Neuronal stem cell (in vitro differentiated cells): ENCODE results near the gene ZNF726.
"Not testable (repeated sequence)": the region's sequence is repeated elsewhere in the genome, so short reads cannot be mapped to it uniquely, and the experiment has no call there.

ENCODE experiments used
- DNase-seq: peaks from one replicate; pipeline ENCODE4 v3.0.0-alpha.2; 2013; ENCODE audit warnings: low spot score
- H2AFZ ChIP-seq: one replicate; pipeline ENCODE4 v1.6.1; 2013; ENCODE audit warnings: mild to moderate bottlenecking, low read length, inconsistent platforms
- H2AK5ac ChIP-seq: 2 replicates; pipeline ENCODE4 v1.6.1; 2013; ENCODE audit warnings: low read depth, mild to moderate bottlenecking, inconsistent platforms, low read length, moderate library complexity, mixed read lengths
- H2BK120ac ChIP-seq: 2 replicates; pipeline ENCODE4 v1.6.1; 2013; ENCODE audit warnings: low read depth, mild to moderate bottlenecking, inconsistent platforms, low read length, moderate library complexity, mixed read lengths
- H2BK12ac ChIP-seq: one replicate; pipeline ENCODE4 v1.6.1; 2013; ENCODE audit warnings: low read length, inconsistent platforms
- H2BK15ac ChIP-seq: 2 replicates; pipeline ENCODE4 v1.6.1; 2013; ENCODE audit warnings: mild to moderate bottlenecking, low read length, inconsistent platforms, mixed read lengths
- H2BK5ac ChIP-seq: one replicate; pipeline ENCODE4 v1.6.1; 2013; ENCODE audit warnings: inconsistent platforms, mild to moderate bottlenecking, low read length, moderate library complexity
- H3K14ac ChIP-seq: one replicate; pipeline ENCODE4 v1.6.1; 2013; ENCODE audit warnings: low read length, inconsistent platforms
- H3K18ac ChIP-seq: 2 replicates; pipeline ENCODE4 v1.6.1; 2013; ENCODE audit warnings: low read length, inconsistent platforms
- H3K23ac ChIP-seq: 2 replicates; pipeline ENCODE4 v1.6.1; 2013; ENCODE audit warnings: low read depth, mild to moderate bottlenecking, mixed read lengths, low read length, inconsistent platforms; ENCODE audit not compliant: poor library complexity
- H3K27ac ChIP-seq: replicated peaks from 3 replicates; pipeline ENCODE4 v1.5.1; 2013; ENCODE audit warnings: low read length, inconsistent platforms
- H3K27me3 ChIP-seq, 3 experiments: 2 replicates each; pipeline ENCODE4 v1.6.1; 2013; ENCODE audit warnings: low read length in 3 of 3, mild to moderate bottlenecking in 2 of 3, inconsistent platforms in 1 of 3, low read depth in 1 of 3, mixed read lengths in 1 of 3, moderate library complexity in 1 of 3; ENCODE audit not compliant: control insufficient read depth in 3 of 3, insufficient read depth in 3 of 3
- H3K36me3 ChIP-seq, 2 donors: replicated peaks in 1 of 2; 2 replicates each; pipeline ENCODE4 v1.6.1; 2013; ENCODE audit warnings: low read length in 2 of 2; ENCODE audit not compliant: control insufficient read depth in 2 of 2, insufficient read depth in 2 of 2
- H3K4ac ChIP-seq: 2 replicates; pipeline ENCODE4 v1.6.1; 2013; ENCODE audit warnings: inconsistent platforms, mild to moderate bottlenecking, low read length, moderate library complexity
- H3K4me1 ChIP-seq, 2 donors: 1 replicate in 1 of 2; 2 replicates in 1 of 2; pipeline ENCODE4 v1.6.1; 2013; ENCODE audit warnings: low read length in 2 of 2, low read depth in 1 of 2; ENCODE audit not compliant: control insufficient read depth in 2 of 2, insufficient read depth in 1 of 2
- H3K4me2 ChIP-seq: one replicate; pipeline ENCODE4 v1.6.1; 2013; ENCODE audit warnings: mild to moderate bottlenecking, low read length, inconsistent platforms; ENCODE audit not compliant: insufficient read depth, poor library complexity, severe bottlenecking
- H3K4me3 ChIP-seq, 2 donors: 2 replicates each; pipeline ENCODE4 v1.5.1; 2013; ENCODE audit warnings: low read length in 2 of 2, mild to moderate bottlenecking in 2 of 2, inconsistent platforms in 1 of 2, moderate library complexity in 1 of 2
- H3K79me1 ChIP-seq: one replicate; pipeline ENCODE4 v1.6.1; 2013; ENCODE audit warnings: low read depth, mild to moderate bottlenecking, inconsistent platforms, low read length, moderate library complexity
- H3K9ac ChIP-seq: one replicate; pipeline ENCODE4 v1.6.1; 2013; ENCODE audit warnings: mild to moderate bottlenecking, low read depth, low read length, inconsistent platforms; ENCODE audit not compliant: poor library complexity
- H3K9me3 ChIP-seq, 2 donors: replicated peaks in 1 of 2; 2 replicates each; pipeline versions ENCODE3 to v1.6.1; 2013; ENCODE audit warnings: low read length in 2 of 2, mild to moderate bottlenecking in 2 of 2, inconsistent platforms in 1 of 2, low read depth in 1 of 2, mixed read lengths in 1 of 2, moderate library complexity in 1 of 2; ENCODE audit not compliant: control insufficient read depth in 2 of 2, insufficient read depth in 1 of 2
- H4K8ac ChIP-seq: one replicate; pipeline ENCODE4 v1.6.1; 2013; ENCODE audit warnings: low read depth, mild to moderate bottlenecking, inconsistent platforms, low read length, moderate library complexity
- H4K91ac ChIP-seq: one replicate; pipeline ENCODE4 v1.6.1; 2013; ENCODE audit warnings: low read length, low read depth, mild to moderate bottlenecking, inconsistent platforms; ENCODE audit not compliant: poor library complexity
- WGBS, 2 donors: extraction: QIAGEN DNeasy Blood & Tissue Kit; methylation state at CpG; one replicate each; pipeline ENCODE4 v1.1.7; 2013; ENCODE audit warnings: missing lambda C conversion rate in 2 of 2, mixed read lengths in 1 of 2; ENCODE audit not compliant: insufficient read length in 2 of 2, insufficient replicate concordance in 1 of 2; ENCODE audit errors: extremely low coverage in 2 of 2; 5-methylcytosine and 5-hydroxymethylcytosine counted together

The ZNF726 gene

GRCh38 chr19:23925285-23925684 lies 10.6 kb downstream of the ZNF726 start:
- Histone ChIP-seq H3K23ac (no peak overlapping the region), H2BK15ac (no peak overlapping the region), H4K91ac (no peak overlapping the region), H3K27me3 (no peaks in the 10 kb centered on the region), H3K14ac (no peak overlapping the region), H3K27ac (no peak overlapping the region), H2BK5ac (no peak overlapping the region), H3K9ac (no peak overlapping the region), H3K79me1 (no peaks in the 10 kb centered on the region), H3K9me3 (peaks cover 4 to 10% of the 10 kb centered on the region in 2 donors), H3K36me3 (peaks cover 0 to 9% of the 10 kb centered on the region in 2 donors), H3K4ac (no peak overlapping the region), H2BK12ac (no peak overlapping the region), H3K18ac (no peak overlapping the region), H2AK5ac (no peak overlapping the region), H4K8ac (no peak overlapping the region), H3K4me2 (no peak overlapping the region), H3K4me1 (no peaks in the 10 kb centered on the region), H2BK120ac (no peak overlapping the region), H3K4me3 (no peak overlapping the region), H2AFZ (no peak overlapping the region)
- WGBS, 2 donors = no CpG with 5 or more reads among the region's 5 CpGs
- no peak for DNase-seq

- no peak overlapping the region for H2BK12ac ChIP-seq
- no peak overlapping the region for H3K23ac ChIP-seq
- no peaks in the 10 kb centered on the region for H3K79me1 ChIP-seq
- H3K9ac ChIP-seq = no peak overlapping the region
- H2AK5ac ChIP-seq = no peak overlapping the region
- no peak overlapping the region for H3K4ac ChIP-seq
- H2AFZ ChIP-seq = no peak overlapping the region
- no peak overlapping the region for H3K4me3 ChIP-seq
- no peak overlapping the region for H2BK120ac ChIP-seq
- peaks cover 11 to 13% of the 10 kb centered on the region in 2 donors for H3K9me3 ChIP-seq
- DNase-seq = no peak
- H2BK15ac ChIP-seq = no peak overlapping the region
- no peaks in the 10 kb centered on the region for H3K4me1 ChIP-seq
- H3K18ac ChIP-seq = no peak overlapping the region
- H3K4me2 ChIP-seq = no peak overlapping the region
- no peak overlapping the region for H3K27ac ChIP-seq
- H3K36me3 ChIP-seq = no peaks in the 10 kb centered on the region
- no CpG with 5 or more reads among the region's 1 CpG for WGBS, 2 donors
- no peak overlapping the region for H4K8ac ChIP-seq
- no peaks in the 10 kb centered on the region for H3K27me3 ChIP-seq
- no peak overlapping the region for H4K91ac ChIP-seq
- no peak overlapping the region for H3K14ac ChIP-seq
- H2BK5ac ChIP-seq = no peak overlapping the region
These were observed 18.2 kb downstream of the ZNF726 start for GRCh38 chr19:23932878-23933277.

GRCh38 chr19:23937031-23937430 lies 22.3 kb downstream of the ZNF726 start:
- H3K27ac ChIP-seq, H4K91ac ChIP-seq, H4K8ac ChIP-seq, H3K9me3 ChIP-seq, H3K36me3 ChIP-seq, DNase-seq, H3K23ac ChIP-seq, H3K4ac ChIP-seq, H2BK120ac ChIP-seq, H3K4me3 ChIP-seq, H3K27me3 ChIP-seq, H2BK12ac ChIP-seq, H3K4me1 ChIP-seq, H3K79me1 ChIP-seq, H3K4me2 ChIP-seq, H2AFZ ChIP-seq, H3K18ac ChIP-seq, H3K14ac ChIP-seq, H3K9ac ChIP-seq, H2BK5ac ChIP-seq, H2AK5ac ChIP-seq, H2BK15ac ChIP-seq: not testable (repeated sequence)
- no CpG with 5 or more reads among the region's 29 CpGs for WGBS, 2 donors

- no peak overlapping the region for H2BK12ac ChIP-seq
- H3K4me1 ChIP-seq = no peaks in the 10 kb centered on the region
- H3K27ac ChIP-seq = no peak overlapping the region
These were observed 28.7 kb downstream of the ZNF726 start for GRCh38 chr19:23943411-23943810.

More at GRCh38 chr19:23943411-23943810, 28.7 kb downstream of the ZNF726 start:
- Histone ChIP-seq H3K79me1 (no peaks in the 10 kb centered on the region), H3K4ac (no peak overlapping the region), H4K91ac (no peak overlapping the region), H3K23ac (no peak overlapping the region), H3K18ac (no peak overlapping the region), H3K14ac (no peak overlapping the region), H2AK5ac (no peak overlapping the region), H3K9ac (no peak overlapping the region), H3K4me3 (no peak overlapping the region), H2AFZ (no peak overlapping the region), H4K8ac (no peak overlapping the region), H3K36me3 (no peaks in the 10 kb centered on the region), H3K4me2 (no peak overlapping the region), H3K9me3 (no peaks in the 10 kb centered on the region), H3K27me3 (no peaks in the 10 kb centered on the region), H2BK15ac (no peak overlapping the region), H2BK5ac (no peak overlapping the region), H2BK120ac (no peak overlapping the region)
- WGBS, 2 donors = no CpG with 5 or more reads among the region's 1 CpG
- no peak for DNase-seq
